Glomerular visceral epithelial cell (primary cell): ENCODE data around the gene SPATA31E1.
"Not testable (repeated sequence)": the region's sequence is repeated elsewhere in the genome, so short reads cannot be mapped to it uniquely, and the experiment has no call there.

Experiments used
- DNase-seq: peaks from one replicate; pipeline ENCODE4 v3.0.0-alpha.2; 2016; ENCODE audit errors: extremely low spot score

Gene SPATA31E1

DNA sequence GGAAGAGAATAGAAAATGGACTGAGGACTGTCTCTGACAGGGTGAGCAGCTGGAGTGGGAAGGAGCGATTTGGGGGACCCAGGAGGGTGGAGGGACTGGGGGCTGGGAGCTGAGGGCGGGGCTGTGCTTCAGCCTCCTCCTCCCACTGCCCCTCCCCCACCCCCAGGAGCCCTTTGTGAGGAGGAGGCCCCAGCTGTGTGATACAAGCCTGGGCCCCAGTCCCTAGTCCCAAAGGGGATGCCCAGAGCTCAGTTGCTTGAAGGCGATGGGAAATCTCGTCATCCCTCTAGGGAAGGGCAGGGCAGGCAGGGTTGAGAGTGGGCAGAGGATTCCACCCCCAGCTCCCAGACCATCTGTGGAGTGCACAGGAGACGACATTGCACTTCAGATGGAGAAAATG lies at the start of gene SPATA31E1:
Gene SPATA31E1 (plus strand): TSS at position 251 of the 400 bp plus-strand sequence. CDS start 15 bp downstream, at position 266.
- no peak for DNase-seq

- DNase-seq = no peak
Measured at GRCh38 chr9:87834357-87834756, 48.3 kb upstream of the SPATA31E1 start.

DNA sequence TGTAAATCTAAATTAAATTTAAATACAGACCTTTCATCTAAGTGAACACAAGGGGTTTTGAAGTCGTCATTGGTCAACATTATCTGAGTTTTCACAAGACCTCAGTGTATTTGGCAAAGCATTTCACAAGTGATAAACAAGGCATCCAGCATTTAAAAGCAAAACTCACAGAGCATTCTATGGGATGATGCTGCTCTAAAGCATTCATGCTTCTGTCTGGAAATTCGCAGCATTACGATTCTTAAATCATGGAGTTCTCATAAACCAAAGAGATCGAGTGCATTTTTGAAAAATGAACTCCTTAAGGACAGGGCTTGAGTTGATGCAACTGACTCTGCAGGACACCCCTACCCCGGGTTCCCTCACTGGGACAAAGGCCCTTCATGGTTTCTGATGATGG lies 46.1 kb upstream of the SPATA31E1 start:
- DNase-seq = no peak

DNA sequence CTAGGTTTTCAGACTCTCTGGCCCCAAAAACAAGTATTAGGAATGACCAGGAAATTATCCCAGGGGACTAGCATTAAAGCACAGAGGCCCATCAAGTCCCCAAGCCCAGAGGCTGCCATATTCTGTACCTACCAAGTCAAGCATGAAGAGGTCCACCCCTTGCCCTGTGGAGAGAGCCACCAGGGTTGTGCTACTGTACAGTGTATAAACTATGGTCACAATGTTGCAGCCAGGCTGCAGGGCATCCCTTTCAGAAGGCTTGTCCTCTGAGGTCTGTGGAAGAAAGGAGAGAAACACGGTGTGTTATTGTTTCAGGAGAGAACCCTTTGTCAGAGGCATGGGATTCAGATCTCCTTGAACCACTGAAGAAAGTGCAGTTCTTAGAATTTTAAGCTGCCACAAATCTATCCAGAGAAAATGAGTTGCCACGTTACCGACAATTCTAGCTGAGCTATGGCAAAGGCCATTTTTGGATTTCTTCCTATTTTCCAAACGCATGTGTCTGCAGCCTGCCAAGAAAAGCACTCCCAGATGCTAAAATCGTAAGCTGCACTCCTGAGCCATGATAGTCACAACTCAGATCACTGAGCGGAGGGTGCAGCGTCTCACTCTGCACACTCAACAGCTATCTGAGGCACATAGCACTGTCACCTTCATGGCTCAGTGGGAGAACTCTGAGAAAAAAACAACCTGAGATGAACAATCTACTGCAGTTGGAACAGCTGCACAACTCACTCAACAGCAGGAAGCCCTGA lies 45.5 kb upstream of the SPATA31E1 start:
- no peak for DNase-seq

GRCh38 chr9:87840134-87840533 lies 42.5 kb upstream of the SPATA31E1 start:
- DNase-seq = no peak

DNA sequence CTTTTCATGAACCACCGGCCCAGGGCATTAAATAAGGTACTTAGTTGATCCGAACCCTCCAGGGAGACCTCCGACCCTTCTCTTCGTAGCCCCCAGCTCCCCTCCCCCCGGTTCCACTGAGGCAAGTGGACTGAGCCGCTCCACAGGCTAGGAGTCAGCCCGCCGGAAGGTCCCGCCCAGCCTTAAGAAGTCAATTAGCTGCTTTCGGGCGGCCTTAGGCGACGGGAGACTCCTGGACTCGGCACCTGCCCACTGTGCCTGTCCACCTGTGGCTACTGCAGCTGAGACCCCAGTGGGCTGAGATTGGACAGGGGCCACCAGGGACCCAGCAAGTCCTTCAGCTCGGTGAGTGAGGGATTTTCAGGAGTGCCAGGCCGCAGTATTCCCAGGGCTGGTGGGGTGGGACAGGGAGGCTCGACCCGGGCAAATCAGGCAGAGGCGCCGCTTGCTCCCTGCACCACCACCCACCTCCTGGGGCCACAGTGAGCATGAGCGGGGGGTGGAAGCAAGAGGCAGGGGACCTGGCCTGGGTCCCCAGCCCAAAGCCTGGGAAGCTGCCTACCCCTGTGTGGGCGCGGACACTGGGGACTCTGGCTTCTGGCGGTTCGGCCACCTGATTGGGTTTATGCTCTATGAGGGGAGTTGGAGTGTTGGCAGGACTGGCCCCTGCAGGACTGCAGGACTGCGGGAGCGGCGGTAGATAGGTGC lies 39.6 kb upstream of the SPATA31E1 start:
- DNase-seq = no peak

DNA sequence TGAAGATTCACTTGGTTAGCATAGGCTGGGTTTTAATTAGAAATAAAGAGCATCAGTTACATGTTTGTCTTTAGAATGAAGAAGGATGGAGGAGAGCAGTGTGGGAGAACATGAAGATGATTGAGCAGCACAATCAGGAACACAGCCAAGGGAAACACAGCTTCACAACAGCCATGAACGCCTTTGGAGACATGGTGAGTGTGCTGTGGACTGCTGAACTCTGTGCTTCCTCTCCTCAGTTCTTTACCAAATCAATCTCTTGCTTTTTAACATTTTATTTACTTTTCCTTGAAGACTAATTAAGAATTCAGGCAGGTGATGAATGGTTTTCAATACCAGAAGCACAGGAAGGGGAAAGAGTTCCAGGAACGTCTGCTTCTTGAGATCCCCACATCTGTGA lies 38.2 kb upstream of the SPATA31E1 start:
- DNase-seq = no peak

- peak; percentile 54 for DNase-seq
Measured at GRCh38 chr9:87847817-87848216, 34.9 kb upstream of the SPATA31E1 start.

DNA sequence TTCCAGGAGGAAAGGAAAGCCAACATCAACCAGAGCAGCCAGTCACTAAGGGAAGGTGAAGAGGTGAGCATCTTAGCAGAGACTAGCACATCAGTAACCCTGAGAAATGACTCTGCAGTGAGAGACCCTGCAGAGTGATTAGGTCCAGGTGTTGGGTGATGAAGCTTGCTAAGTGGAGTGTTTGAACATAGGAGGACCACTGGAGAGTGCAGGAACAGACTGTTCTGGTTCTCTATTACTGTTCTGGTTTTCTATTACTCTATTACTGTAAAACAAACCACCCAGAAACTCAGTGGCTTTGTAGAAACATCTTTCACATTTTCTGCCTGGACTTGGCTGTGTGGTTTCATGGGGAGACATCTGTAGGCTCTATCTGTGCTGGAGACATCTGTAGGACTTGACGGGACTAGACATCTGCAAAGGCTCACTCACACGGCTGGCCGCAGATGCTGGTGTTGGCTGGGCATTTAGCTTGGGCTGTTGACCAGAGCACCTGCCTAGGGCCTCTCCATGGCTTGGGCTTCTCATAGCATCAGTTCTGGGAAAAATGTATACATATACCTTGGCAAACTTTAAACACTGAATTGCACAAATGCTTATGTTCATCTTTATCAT lies 33.4 kb upstream of the SPATA31E1 start:
- no peak for DNase-seq

DNA sequence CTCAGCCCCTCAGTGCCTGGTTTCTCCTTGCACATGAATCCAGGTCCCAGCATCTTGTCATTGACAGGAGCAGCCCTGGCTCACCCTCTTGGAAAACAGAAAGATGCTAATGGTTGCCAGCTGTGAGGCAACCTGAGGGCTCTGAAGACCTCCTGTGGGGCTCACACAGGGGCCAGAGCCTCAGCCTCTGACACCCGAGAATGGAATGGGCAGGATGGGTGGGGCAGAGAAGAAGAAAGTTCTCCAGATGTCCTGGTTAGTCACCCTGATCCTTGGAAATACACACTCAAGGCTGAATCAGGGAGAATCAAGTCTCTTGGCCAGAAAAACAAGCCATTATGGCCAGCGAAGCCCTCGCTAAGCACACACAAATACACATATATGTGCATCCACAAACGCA lies 32.3 kb upstream of the SPATA31E1 start:
- DNase-seq = peak; percentile 23

- not testable (repeated sequence) for DNase-seq
Measured at GRCh38 chr9:87851186-87851585, 31.5 kb upstream of the SPATA31E1 start.

- DNase-seq = no peak
Measured at GRCh38 chr9:87853302-87853701, 29.4 kb upstream of the SPATA31E1 start.

DNA sequence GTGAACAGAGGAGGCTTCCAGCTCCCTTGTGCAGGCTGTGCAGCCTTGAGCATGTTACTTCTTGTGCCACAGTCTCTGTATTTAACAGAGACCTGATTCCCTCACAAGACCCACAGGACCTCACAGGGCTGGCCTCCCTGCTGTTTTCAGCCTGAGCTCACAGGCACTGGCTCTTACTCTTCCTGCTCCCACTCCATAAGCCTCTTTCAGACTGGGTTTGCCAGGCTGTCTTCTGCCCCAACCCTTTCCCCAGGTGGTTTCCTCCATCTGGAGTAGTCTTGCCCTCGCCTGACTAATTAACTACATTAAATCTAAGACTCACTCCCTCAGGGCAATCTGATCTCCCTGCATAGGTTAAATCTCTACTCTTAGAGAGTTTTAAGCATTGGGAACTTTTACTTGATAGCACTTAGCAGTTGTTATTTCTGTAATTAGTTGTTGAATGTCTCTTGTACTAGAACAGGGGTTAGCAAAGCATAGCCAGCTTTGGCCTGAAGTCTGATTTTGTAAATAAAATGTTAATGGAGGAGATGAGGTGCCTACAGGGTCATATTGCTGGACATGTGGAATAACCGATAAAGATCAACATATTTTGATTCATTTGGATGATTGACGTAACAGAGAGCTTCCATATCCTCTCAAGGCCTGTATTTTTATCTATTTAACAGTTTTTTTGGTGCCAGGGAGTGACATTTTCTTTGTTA lies 28.6 kb upstream of the SPATA31E1 start:
- no peak for DNase-seq

GRCh38 chr9:87854580-87854955 lies 28.1 kb upstream of the SPATA31E1 start:
- no peak for DNase-seq

- DNase-seq = no peak
Measured at GRCh38 chr9:87855061-87855460, 27.6 kb upstream of the SPATA31E1 start.

DNA sequence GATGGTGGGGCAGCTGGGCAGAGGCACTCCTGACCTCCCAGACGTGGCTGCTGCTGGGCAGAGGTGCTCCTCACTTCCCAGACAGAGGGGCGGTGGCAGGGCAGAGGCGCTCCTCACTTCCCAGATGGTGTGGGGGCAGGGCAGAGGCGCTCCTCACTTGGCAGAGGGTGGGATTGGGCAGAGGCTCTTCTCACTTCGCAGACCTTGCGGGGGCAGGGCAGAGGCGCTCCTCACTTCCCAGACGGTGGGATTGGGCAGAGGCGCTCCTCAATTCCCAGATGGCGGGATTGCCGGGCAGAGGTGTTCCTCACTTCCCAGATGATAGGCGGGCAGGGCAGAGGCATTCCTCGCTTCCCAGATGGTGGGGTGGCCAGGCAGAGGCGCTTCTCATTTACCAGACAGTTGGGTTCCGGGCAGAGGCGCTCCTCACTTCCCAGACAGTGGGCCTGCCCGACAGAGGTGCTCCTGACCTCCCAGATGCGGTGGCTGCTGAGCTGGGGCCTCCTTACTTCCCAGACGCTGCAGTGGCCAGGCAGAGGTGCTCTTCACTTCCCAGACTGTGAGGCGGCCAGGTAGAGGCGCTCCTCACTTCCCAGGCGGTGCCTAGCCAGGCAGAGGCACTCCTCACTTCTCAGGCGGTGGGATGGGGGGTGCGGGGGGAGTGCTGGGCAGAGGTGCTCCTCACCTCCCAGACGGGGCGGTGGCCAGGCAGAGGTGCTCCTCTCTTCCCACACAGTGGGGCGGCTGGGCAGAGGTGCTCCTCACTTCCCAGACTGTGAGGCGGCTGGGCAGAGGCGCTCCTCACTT lies 25.3 kb upstream of the SPATA31E1 start:
- DNase-seq = no peak

- DNase-seq = no peak
Measured at GRCh38 chr9:87857948-87858335, 24.7 kb upstream of the SPATA31E1 start.

- no peak for DNase-seq
Measured at GRCh38 chr9:87859137-87859536, 23.5 kb upstream of the SPATA31E1 start.

DNA sequence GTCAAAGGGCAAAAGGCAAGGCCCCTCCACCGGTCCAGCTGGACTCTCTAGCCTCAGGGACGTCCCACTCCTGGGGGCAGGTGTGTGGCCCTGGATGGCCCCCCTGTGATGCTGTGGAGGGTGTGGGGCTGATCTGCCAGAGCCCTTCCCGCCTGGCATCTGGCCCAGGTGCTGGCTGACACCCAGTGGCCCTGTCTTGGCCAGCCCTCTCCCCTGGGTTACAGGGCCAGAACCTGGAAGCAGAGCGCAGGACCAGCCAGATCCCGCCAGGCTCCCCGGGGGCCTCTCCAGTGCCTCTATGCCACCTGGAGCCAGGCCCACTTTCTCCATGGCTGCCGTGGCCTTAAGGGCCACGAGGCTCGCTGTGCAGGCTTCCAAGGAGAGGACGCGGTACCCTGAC lies 22.9 kb upstream of the SPATA31E1 start:
- no peak for DNase-seq

DNA sequence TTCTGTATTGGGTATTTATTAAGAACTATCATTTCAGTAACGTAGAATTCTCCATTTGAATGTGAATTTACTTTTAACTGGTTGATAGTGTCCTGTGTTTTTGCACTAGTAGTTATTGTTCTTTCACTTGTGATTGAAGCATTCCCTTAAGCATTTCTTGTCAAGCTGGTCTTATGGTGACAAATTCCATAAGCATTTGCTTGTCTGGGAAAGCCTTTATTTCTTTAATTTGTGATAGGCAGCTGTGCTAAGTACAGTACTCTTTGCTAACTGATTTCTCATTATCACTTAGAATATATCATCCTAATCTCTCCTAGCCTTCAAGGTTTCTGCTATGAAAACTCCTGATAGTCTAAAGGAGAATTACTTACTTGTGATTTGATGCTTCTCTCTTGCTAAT lies 21.3 kb upstream of the SPATA31E1 start:
- no peak for DNase-seq

DNA sequence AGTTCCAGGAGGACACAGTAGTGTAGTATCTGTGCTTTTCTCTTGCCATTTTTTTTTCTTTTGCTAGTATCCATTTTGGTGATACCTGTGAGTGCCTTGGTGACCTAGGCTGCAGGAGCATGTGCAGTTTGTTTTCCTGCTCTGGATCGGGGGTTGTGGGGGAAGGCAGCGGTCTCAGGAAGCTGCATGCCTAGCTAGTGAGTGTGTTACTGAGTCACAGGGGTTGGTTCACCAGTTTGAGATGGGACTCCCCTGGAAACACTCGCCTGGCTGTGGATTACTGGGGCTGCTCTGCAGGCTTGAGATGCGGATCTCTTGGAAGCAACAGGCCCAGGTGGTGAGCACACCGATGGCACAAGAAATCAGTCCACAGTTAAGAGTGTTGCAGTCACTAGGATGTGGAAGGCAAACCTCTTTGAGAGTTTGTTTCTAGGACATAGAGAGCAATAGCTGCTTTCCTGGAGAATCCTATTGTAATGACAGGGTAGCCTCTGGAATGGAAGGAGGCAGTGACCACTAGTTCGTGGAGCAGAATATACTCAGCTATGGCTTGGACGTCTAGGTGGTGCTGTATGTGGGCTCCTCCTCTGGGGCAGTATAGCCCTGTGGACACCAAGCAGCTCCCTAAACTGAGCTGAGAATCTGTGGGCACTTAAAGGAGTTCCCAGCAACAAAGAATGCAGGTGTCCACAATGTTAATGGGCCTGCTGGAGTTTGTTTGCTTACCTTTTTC lies 20.0 kb upstream of the SPATA31E1 start:
- DNase-seq = peak; percentile 85
